ENCODE data around the gene VPS33A. TPM values are rescaled to one million over a fixed set of nuclear protein-coding genes. Genes with fewer than 3 reads are reported as not detected.

Gene VPS33A
- total and polyA plus RNA-seq, 2 of the 13 experiments (the other 11 are each of a cell fraction or from before 2014, with no cell fraction given): 11.0 to 43.6 TPM

DNA sequence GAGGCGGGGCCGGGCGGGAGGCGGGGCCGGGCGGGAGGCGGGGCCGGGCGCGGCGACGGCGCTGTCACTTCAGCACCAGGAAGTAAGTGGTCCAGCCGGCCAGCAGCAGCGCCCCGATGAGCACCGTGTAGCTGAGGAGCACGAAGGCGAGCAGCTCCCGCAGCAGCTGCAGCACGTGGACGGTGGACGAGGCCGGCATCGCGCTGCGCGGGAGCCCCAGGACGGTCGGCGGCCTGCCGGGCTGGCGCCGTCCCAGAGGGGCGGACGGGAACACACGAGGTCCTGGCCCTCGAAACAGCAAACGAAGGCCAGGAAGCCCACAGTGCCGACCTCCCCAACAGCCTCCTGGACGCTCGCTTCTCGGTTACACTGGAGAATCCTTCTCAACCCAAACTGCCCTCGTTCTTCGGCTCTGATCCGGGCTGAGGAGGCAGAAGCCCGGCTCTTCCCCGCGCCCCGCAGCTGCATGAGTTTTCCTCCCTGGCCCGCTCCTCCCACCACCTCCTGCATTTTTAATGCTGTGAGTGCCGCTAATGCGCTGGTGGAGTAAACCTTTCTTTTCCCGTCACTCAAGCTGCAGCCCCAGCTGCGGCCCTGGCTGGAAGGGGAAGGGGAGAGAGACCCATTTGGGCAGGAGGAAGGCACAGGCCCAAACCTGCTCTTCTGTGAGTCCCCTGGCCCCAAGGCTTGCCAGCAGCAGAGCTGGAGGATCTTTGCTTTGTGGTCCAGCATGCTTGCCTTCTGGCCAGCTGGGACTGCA, 39.7 kb downstream of the VPS33A start (continued):
- no peak for TF ChIP-seq CENPX (CRISPR knock-in tag; IDR thresholded peaks at IDR 0.05)
- TF ChIP-seq SMC3 (IDR thresholded peaks at IDR 0.05; ENCODE audit: low read length): no peak
- no peak; the same call in 1 of the 2 replicates for TF ChIP-seq ZNF224 (CRISPR knock-in tag; IDR thresholded peaks at IDR 0.05)
- peak; percentile 70; the same call in 1 of the 2 replicates for TF ChIP-seq ZNF547 (CRISPR knock-in tag; IDR thresholded peaks at IDR 0.05)
- TF ChIP-seq REL (CRISPR knock-in tag; conservative IDR thresholded peaks at IDR 0.05): peak; percentile 97
- TF ChIP-seq, protein P1, sequence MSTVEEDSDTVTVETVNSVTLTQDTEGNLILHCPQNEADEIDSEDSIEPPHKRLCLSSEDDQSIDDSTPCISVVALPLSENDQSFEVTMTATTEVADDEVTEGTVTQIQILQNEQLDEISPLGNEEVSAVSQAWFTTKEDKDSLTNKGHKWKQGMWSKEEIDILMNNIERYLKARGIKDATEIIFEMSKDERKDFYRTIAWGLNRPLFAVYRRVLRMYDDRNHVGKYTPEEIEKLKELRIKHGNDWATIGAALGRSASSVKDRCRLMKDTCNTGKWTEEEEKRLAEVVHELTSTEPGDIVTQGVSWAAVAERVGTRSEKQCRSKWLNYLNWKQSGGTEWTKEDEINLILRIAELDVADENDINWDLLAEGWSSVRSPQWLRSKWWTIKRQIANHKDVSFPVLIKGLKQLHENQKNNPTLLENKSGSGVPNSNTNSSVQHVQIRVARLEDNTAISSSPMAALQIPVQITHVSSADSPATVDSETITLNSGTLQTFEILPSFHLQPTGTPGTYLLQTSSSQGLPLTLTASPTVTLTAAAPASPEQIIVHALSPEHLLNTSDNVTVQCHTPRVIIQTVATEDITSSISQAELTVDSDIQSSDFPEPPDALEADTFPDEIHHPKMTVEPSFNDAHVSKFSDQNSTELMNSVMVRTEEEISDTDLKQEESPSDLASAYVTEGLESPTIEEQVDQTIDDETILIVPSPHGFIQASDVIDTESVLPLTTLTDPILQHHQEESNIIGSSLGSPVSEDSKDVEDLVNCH (CRISPR knock-in tag; IDR thresholded peaks at IDR 0.05): no peak
- TF ChIP-seq, protein P2, sequence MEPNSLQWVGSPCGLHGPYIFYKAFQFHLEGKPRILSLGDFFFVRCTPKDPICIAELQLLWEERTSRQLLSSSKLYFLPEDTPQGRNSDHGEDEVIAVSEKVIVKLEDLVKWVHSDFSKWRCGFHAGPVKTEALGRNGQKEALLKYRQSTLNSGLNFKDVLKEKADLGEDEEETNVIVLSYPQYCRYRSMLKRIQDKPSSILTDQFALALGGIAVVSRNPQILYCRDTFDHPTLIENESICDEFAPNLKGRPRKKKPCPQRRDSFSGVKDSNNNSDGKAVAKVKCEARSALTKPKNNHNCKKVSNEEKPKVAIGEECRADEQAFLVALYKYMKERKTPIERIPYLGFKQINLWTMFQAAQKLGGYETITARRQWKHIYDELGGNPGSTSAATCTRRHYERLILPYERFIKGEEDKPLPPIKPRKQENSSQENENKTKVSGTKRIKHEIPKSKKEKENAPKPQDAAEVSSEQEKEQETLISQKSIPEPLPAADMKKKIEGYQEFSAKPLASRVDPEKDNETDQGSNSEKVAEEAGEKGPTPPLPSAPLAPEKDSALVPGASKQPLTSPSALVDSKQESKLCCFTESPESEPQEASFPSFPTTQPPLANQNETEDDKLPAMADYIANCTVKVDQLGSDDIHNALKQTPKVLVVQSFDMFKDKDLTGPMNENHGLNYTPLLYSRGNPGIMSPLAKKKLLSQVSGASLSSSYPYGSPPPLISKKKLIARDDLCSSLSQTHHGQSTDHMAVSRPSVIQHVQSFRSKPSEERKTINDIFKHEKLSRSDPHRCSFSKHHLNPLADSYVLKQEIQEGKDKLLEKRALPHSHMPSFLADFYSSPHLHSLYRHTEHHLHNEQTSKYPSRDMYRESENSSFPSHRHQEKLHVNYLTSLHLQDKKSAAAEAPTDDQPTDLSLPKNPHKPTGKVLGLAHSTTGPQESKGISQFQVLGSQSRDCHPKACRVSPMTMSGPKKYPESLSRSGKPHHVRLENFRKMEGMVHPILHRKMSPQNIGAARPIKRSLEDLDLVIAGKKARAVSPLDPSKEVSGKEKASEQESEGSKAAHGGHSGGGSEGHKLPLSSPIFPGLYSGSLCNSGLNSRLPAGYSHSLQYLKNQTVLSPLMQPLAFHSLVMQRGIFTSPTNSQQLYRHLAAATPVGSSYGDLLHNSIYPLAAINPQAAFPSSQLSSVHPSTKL (CRISPR knock-in tag; IDR thresholded peaks at IDR 0.05): peak; percentile 52; the same call in 1 of the 2 replicates
- peak; percentile 64 for TF ChIP-seq RARA (CRISPR knock-in tag; IDR thresholded peaks at IDR 0.05)
- no peak for TF ChIP-seq ZEB1 (IDR thresholded peaks at IDR 0.05; ENCODE audit: insufficient replicate concordance, low read depth)
- TF ChIP-seq, protein P3, sequence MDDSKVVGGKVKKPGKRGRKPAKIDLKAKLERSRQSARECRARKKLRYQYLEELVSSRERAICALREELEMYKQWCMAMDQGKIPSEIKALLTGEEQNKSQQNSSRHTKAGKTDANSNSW (CRISPR knock-in tag; IDR thresholded peaks at IDR 0.05; ENCODE audit: borderline replicate concordance): peak; percentile 58; the same call in 1 of the 2 replicates
- TF ChIP-seq, protein P4, sequence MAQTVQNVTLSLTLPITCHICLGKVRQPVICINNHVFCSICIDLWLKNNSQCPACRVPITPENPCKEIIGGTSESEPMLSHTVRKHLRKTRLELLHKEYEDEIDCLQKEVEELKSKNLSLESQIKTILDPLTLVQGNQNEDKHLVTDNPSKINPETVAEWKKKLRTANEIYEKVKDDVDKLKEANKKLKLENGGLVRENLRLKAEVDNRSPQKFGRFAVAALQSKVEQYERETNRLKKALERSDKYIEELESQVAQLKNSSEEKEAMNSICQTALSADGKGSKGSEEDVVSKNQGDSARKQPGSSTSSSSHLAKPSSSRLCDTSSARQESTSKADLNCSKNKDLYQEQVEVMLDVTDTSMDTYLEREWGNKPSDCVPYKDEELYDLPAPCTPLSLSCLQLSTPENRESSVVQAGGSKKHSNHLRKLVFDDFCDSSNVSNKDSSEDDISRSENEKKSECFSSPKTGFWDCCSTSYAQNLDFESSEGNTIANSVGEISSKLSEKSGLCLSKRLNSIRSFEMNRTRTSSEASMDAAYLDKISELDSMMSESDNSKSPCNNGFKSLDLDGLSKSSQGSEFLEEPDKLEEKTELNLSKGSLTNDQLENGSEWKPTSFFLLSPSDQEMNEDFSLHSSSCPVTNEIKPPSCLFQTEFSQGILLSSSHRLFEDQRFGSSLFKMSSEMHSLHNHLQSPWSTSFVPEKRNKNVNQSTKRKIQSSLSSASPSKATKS (CRISPR knock-in tag; IDR thresholded peaks at IDR 0.05): no peak
- no peak for TF ChIP-seq PCBP1 (IDR thresholded peaks at IDR 0.05; ENCODE audit: borderline replicate concordance, low read depth, low read length)
- TF ChIP-seq ZBTB1 (CRISPR knock-in tag; IDR thresholded peaks at IDR 0.05; ENCODE audit: borderline replicate concordance): peak; percentile 73; the same call in 1 of the 2 replicates
- TF ChIP-seq ZNF598 (CRISPR knock-in tag; IDR thresholded peaks at IDR 0.05; ENCODE audit: borderline replicate concordance): no peak
- TF ChIP-seq, protein P5, sequence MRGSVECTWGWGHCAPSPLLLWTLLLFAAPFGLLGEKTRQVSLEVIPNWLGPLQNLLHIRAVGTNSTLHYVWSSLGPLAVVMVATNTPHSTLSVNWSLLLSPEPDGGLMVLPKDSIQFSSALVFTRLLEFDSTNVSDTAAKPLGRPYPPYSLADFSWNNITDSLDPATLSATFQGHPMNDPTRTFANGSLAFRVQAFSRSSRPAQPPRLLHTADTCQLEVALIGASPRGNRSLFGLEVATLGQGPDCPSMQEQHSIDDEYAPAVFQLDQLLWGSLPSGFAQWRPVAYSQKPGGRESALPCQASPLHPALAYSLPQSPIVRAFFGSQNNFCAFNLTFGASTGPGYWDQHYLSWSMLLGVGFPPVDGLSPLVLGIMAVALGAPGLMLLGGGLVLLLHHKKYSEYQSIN (CRISPR knock-in tag; IDR thresholded peaks at IDR 0.05; ENCODE audit: borderline replicate concordance): no peak

Data from HepG2 (cell line).